ENCODE data around the gene KIF25. TPM values are rescaled to one million over a fixed set of nuclear protein-coding genes. Genes with fewer than 3 reads are reported as not detected.

The KIF25 gene
- total RNA-seq, 4 donors from 2014 or later = 0.17 TPM; not detected in 3

DNA sequence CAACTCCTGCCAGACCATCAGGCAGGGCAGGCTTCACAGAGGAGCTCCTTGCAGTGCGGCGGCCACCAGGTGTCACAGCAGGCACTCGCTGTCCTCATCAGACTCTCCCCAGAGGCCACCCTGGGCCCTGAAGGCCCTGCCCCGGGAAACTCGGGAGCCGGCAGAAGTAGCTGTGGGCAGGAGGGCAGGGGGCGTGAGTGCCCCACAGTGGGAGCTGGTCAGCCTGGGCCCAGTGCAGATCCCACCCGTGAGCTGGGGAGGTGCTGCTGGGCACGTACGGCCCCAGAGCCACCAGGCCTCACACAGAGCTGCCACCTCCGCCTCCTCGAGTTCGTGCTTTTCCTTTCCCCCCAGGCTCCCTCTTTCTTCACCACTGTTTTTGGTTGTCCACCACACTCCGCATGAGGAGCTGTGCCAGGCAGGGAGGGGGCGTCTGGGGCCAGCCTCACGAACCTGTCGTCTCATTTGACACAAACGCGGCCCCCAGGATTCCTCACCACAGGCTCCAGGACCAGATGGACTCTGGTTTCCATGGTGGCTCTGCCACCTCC lies 47.7 kb downstream of the KIF25 start:
- no peak overlapping the region for H3K4me3 ChIP-seq
- TF ChIP-seq CTCF (IDR thresholded peaks at IDR 0.05) (no peak), POLR2AphosphoS5 (IDR thresholded peaks at IDR 0.05) (no peak), POLR2A (IDR thresholded peaks at IDR 0.05; ENCODE audit: low read depth) (no peak), EP300 (IDR thresholded peaks at IDR 0.05) (no peak)
- no peaks in the 10 kb centered on the region for H3K27me3 ChIP-seq
- 100% methylated on average over 13 of the region's 19 CpGs for WGBS
- H3K36me3 ChIP-seq = no peaks in the 10 kb centered on the region
- H3K4me1 ChIP-seq = peaks cover 8 to 13% (median 11%) of the 10 kb centered on the region in 4 donors
- no peak overlapping the region for H3K27ac ChIP-seq (replicated peaks in 1 of 4)
- no peak for DNase-seq (ENCODE audit: extremely low spot score)
- peaks cover 0 to 8% (median 0%) of the 10 kb centered on the region in 4 donors for H3K9me3 ChIP-seq
- intact Hi-C loops (cut with DNase I) = no loop called here

- no peak for DNase-seq (ENCODE audit: extremely low spot score)
Observed at GRCh38 chr6:168045706-168046620, 48.5 kb downstream of the KIF25 start.

DNA sequence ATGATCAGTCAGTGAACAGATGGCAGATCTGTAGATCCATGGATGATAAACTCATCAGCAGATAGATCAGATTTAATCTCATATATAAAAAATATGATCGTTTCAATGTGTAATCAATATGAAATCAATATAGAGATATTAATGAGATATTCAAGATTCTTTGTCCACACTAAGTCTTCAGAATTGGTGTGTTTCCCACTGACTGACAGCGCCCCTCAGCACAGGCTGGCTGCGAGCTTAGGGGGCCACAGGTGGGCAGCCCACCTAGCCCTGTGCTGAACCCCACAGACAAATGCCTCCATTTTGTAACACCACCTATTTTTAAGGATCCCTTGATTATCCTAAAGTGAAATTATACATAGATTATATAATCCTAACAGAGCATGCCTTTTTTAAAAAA lies 49.2 kb downstream of the KIF25 start:
- no peak for TF ChIP-seq POLR2A (IDR thresholded peaks at IDR 0.05; ENCODE audit: low read depth)
- TF ChIP-seq POLR2AphosphoS5 (IDR thresholded peaks at IDR 0.05) = no peak
- TF ChIP-seq EP300 (IDR thresholded peaks at IDR 0.05) = no peak
- TF ChIP-seq CTCF (IDR thresholded peaks at IDR 0.05) = no peak
- Histone ChIP-seq H3K4me3 (no peak overlapping the region), H3K27ac (replicated peaks in 1 of 4) (no peak overlapping the region), H3K36me3 (no peaks in the 10 kb centered on the region), H3K4me1 (peaks cover 8 to 13% (median 11%) of the 10 kb centered on the region in 4 donors), H3K9me3 (no peaks in the 10 kb centered on the region), H3K27me3 (no peaks in the 10 kb centered on the region)
- intact Hi-C loops (cut with DNase I) = no loop called here
- DNase-seq (ENCODE audit: extremely low spot score) = no peak
- WGBS = 91% methylated on average over 3 of the region's 3 CpGs

More at GRCh38 chr6:168045706-168046620, 48.5 kb downstream of the KIF25 start:
- Histone ChIP-seq H3K4me3 (no peak overlapping the region), H3K27ac (replicated peaks in 1 of 4) (peak overlapping the region in 1 of 4 donors; percentile 36), H3K36me3 (no peaks in the 10 kb centered on the region), H3K9me3 (peaks cover 0 to under 1% (median 0%) of the 10 kb centered on the region in 4 donors), H3K27me3 (no peaks in the 10 kb centered on the region), H3K4me1 (peaks cover 8 to 13% (median 11%) of the 10 kb centered on the region in 4 donors)
- no peak for TF ChIP-seq POLR2A (IDR thresholded peaks at IDR 0.05; ENCODE audit: low read depth)
- TF ChIP-seq POLR2AphosphoS5 (IDR thresholded peaks at IDR 0.05) = no peak
- TF ChIP-seq CTCF (IDR thresholded peaks at IDR 0.05) = no peak
- TF ChIP-seq EP300 (IDR thresholded peaks at IDR 0.05) = no peak
- intact Hi-C loops (cut with DNase I) = no loop called here
- 57% methylated on average over 18 of the region's 20 CpGs for WGBS

GRCh38 chr6:168047841-168048723 lies 50.6 kb downstream of the KIF25 start:
- WGBS = 88% methylated on average over 28 of the region's 31 CpGs
- no peaks in the 10 kb centered on the region for H3K36me3 ChIP-seq
- no peaks in the 10 kb centered on the region for H3K27me3 ChIP-seq
- no peak overlapping the region for H3K4me3 ChIP-seq
- H3K9me3 ChIP-seq = no peaks in the 10 kb centered on the region
- no peak overlapping the region for H3K27ac ChIP-seq (replicated peaks in 1 of 4)
- TF ChIP-seq EP300 (IDR thresholded peaks at IDR 0.05) (no peak), CTCF (IDR thresholded peaks at IDR 0.05) (no peak), POLR2AphosphoS5 (IDR thresholded peaks at IDR 0.05) (no peak), POLR2A (IDR thresholded peaks at IDR 0.05; ENCODE audit: low read depth) (no peak)
- intact Hi-C loops (cut with DNase I) = no loop called here
- H3K4me1 ChIP-seq = peaks cover 8 to 13% (median 11%) of the 10 kb centered on the region in 4 donors
- DNase-seq (ENCODE audit: extremely low spot score) = no peak
